Activated CD8-positive, alpha-beta T cell treated with anti-CD3 and anti-CD28 coated beads, Interleukin-2, amount 10 ng/mL, durations not matched to agents 7 days and 5 days (primary cell): Measurements from ENCODE around the gene OCLN. TPM values are rescaled to one million over a fixed set of nuclear protein-coding genes. Genes with fewer than 3 reads are reported as not detected.
A peak's percentile ranks its signal among the peaks of the same experiment; 100 is the strongest.
"Not testable (repeated sequence)": the region's sequence is repeated elsewhere in the genome, so short reads cannot be mapped to it uniquely, and the experiment has no call there.

Experiments used
- ATAC-seq: fragments of 150-1000 bp; cut with Tn5 transposase; one replicate; pipeline ENCODE4 v1.10.0; 2021; ENCODE audit warnings: moderate library complexity
- CTCF ChIA-PET: fragments of 350-600 bp; sonication (Branson Sonifier 250); formaldehyde crosslinking; loops from one replicate; lab custom pipeline; 2021; ENCODE audit warnings: antibody characterized with exemption; lab: Charles Lee
- POLR2A ChIA-PET: fragments of 350-600 bp; sonication (Branson Sonifier 250); formaldehyde crosslinking; loops from one replicate; lab custom pipeline; 2021; ENCODE audit warnings: antibody characterized with exemption; lab: Charles Lee
- DNase-seq: peaks from one replicate; pipeline ENCODE4 v3.0.0-alpha.2; 2020
- H3K27ac Mint-ChIP-seq: one replicate; pipeline ENCODE4 v1.8.0; 2021; ENCODE audit warnings: mild to moderate bottlenecking, mixed read lengths
- H3K27me3 Mint-ChIP-seq: one replicate; pipeline ENCODE4 v1.8.0; 2021; ENCODE audit warnings: low read depth, mixed read lengths
- H3K36me3 Mint-ChIP-seq: one replicate; pipeline ENCODE4 v1.8.0; 2021; ENCODE audit warnings: low read depth, mixed read lengths
- H3K4me1 Mint-ChIP-seq: one replicate; pipeline ENCODE4 v1.8.0; 2021; ENCODE audit warnings: low read depth, mixed read lengths
- H3K4me3 Mint-ChIP-seq: one replicate; pipeline ENCODE4 v1.8.0; 2021; ENCODE audit warnings: mild to moderate bottlenecking, mixed read lengths
- H3K9me3 Mint-ChIP-seq: one replicate; pipeline ENCODE4 v1.8.0; 2022; ENCODE audit warnings: mixed read lengths; ENCODE audit not compliant: insufficient read depth
- total RNA-seq, 2 experiments: library from RNA; stranded (reverse); gene quantifications; one replicate each; pipeline ENCODE4 v1.2.3, GENCODE V29; 2021

The OCLN gene, protein sequence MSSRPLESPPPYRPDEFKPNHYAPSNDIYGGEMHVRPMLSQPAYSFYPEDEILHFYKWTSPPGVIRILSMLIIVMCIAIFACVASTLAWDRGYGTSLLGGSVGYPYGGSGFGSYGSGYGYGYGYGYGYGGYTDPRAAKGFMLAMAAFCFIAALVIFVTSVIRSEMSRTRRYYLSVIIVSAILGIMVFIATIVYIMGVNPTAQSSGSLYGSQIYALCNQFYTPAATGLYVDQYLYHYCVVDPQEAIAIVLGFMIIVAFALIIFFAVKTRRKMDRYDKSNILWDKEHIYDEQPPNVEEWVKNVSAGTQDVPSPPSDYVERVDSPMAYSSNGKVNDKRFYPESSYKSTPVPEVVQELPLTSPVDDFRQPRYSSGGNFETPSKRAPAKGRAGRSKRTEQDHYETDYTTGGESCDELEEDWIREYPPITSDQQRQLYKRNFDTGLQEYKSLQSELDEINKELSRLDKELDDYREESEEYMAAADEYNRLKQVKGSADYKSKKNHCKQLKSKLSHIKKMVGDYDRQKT
- 1 to 10 TPM; 1.3 to 2.2 TPM for total RNA-seq

DNA sequence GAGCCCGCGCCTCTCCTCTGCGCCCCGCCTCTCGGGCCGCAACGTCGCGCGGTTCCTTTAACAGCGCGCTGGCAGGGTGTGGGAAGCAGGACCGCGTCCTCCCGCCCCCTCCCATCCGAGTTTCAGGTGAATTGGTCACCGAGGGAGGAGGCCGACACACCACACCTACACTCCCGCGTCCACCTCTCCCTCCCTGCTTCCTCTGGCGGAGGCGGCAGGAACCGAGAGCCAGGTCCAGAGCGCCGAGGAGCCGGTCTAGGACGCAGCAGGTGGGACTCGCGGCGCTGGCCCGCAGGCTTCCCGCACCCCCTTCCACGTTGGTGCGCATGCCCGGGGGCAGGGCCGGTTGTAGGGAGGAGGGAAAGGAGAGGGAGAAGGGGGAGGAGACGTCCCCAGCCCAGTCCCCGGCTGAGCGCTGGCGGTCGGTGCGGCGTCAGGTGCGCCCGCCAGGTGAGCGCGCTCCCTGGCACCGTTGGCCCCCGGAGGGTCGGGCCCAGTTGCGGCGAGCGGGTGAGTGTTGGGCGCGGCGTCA, at the start of gene OCLN:
TSS of gene OCLN (plus strand) at position 400 of the 532 bp plus-strand sequence. CDS start 11,455 bp downstream, outside the sequence.
- Mint-ChIP-seq H3K27ac (no peak within 1 kb of the TSS), H3K27me3 (peaks cover 57% of the 10 kb centered on the region), H3K36me3 (no peaks in the 10 kb centered on the region), H3K4me3 (peak within 1 kb of the TSS; percentile 65), H3K9me3 (no peaks in the 10 kb centered on the region), H3K4me1 (peaks cover 12% of the 10 kb centered on the region)
- DNase-seq (peak; percentile 21), ATAC-seq (peak; percentile 69)
- POLR2A ChIA-PET: no interaction called here
- CTCF ChIA-PET: no interaction called here

DNA sequence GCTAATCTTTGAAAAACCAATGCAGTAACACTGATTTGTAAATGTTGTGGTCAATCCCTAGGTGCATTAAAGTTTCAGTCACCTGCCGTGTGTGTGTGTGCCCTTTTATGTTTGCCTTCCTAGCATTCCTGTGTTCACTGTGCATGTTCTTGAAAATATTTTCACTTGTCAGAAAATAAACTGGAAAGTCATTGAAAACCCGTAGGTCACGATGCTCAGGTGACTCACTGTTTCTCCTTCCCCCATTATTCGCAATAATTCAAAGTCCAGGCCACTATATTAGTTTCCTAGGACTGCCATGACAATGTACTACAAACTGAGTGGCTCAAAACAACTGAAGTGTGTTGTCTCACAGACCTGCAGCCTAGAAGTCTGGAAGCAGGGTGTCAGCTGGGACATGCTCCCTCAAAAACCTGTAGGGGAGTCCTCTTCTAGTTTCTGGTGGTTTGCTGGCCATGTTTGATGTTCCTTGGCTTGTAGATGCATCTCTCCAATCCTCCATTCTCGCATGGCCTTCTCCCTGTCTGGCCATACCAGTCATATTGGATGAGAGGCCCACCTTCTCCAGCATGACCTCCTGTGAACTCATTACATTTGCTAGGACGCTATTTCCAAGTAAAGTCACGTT, 48.3 kb upstream of the OCLN start:
- H3K36me3 Mint-ChIP-seq: no peaks in the 10 kb centered on the region
- DNase-seq: no peak
- CTCF ChIA-PET: no interaction called here
- no peak for ATAC-seq
- H3K4me3 Mint-ChIP-seq: no peak overlapping the region
- no peaks in the 10 kb centered on the region for H3K27me3 Mint-ChIP-seq
- no peaks in the 10 kb centered on the region for H3K9me3 Mint-ChIP-seq
- POLR2A ChIA-PET: no interaction called here
- H3K4me1 Mint-ChIP-seq: no peaks in the 10 kb centered on the region
- no peak overlapping the region for H3K27ac Mint-ChIP-seq

DNA sequence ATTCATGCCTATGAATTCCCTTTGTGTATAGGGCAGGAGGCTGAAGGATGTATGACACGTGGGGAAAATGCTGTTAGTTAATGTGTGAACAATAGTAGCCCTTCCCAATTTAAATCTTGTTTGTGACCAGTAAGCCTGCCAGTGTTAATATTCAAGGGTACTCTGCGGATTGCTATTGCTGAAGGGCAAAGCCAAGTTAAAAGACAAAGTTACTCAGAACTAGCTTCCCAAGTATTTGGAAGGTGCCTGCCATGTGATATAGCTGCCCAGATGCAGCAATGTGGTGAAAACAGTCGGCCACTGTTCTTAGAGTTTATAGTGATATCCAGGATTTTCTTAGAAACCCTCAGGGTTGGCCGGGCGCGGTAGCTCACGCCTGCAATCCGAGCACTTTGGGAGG, 43.1 kb upstream of the OCLN start:
- CTCF ChIA-PET: no interaction called here
- Mint-ChIP-seq H3K27me3 (no peaks in the 10 kb centered on the region), H3K9me3 (no peaks in the 10 kb centered on the region), H3K4me1 (no peaks in the 10 kb centered on the region), H3K4me3 (no peak overlapping the region), H3K27ac (no peak overlapping the region), H3K36me3 (no peaks in the 10 kb centered on the region)
- no peak for ATAC-seq
- POLR2A ChIA-PET: no interaction called here
- DNase-seq: no peak

DNA sequence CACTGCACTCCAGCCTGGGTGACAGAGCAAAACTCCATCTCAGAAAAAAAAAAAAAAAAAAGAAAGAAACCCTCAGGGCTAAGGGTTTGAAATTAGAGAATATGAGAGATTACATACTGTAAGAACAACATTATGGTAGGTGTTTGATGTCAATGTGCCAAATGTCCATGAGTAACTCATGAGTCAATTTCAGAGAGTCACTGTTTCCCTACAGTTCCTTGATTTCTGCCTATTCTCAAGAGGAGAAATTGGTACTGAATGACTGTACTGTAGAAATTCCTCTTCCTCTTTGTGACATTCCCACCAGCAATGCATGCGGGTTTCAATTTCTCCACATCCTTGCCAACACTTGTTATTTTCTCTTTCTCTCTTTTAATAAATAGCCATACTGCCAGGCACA, 42.5 kb upstream of the OCLN start:
- DNase-seq: no peak
- no peaks in the 10 kb centered on the region for H3K9me3 Mint-ChIP-seq
- ChIA-PET CTCF (no interaction called here), POLR2A (no interaction called here)
- no peaks in the 10 kb centered on the region for H3K36me3 Mint-ChIP-seq
- H3K4me3 Mint-ChIP-seq: no peak overlapping the region
- no peaks in the 10 kb centered on the region for H3K4me1 Mint-ChIP-seq
- no peak overlapping the region for H3K27ac Mint-ChIP-seq
- no peaks in the 10 kb centered on the region for H3K27me3 Mint-ChIP-seq
- no peak for ATAC-seq

DNA sequence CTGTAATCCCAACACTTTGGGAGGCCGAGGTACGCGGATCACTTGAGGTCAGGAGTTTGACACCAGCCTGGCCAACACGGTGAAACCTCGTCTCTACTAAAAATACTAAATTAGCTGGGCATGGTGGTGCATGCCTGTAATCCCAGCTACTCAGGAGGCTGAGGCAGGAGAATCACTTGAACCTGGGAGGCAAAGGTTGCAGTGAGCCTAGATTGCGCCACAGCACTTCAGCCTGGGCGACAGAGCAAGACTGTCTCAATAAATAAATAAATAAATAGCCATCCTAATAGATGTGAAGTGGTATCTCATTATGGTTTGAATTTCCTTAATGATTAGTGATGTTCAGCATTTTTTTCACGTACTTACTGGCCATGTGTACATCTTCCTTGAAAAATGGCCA, 42.1 kb upstream of the OCLN start:
- H3K4me3 Mint-ChIP-seq, CTCF ChIA-PET, POLR2A ChIA-PET, DNase-seq, H3K27ac Mint-ChIP-seq, H3K4me1 Mint-ChIP-seq, H3K27me3 Mint-ChIP-seq, ATAC-seq, H3K36me3 Mint-ChIP-seq, H3K9me3 Mint-ChIP-seq: not testable (repeated sequence)

DNA sequence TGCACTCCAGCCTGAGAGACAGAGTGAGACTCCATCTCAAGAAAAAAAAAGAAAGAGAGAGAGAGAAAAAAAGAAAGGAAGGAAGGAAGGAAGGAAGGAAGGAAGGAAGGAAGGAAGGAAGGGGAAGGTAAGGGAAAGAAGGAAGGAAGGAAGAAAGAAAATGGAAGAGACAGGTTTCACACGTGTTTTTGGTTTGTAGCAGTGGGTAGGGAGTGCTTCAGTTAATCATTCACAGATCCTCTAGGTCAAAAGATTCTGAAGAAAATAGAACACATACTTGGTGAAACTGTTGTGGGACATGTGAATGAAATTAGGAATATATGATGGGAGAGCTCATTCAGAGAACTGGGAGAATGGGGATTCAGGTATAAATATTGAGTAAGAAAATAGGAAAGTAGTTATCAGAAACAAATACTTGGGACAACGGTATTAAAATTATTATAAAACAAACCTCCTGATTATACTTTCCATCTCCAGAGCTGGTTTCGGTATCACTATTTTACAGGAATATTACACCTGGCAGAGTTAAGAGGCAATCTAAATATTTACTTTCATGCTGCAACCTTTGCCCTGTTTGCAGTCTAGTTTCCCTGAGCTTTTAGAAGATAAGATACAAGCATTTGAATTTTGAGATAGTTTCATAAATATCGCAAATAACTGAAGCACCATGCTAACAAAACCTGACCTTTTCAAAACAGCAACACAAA, 40.5 kb upstream of the OCLN start:
- ATAC-seq: no peak
- ChIA-PET CTCF (no interaction called here), POLR2A (interaction anchor here (0.7 kb wide), 1 partner anchor 22 kb away, joined by 3 read pairs; no protein-coding TSS in a partner anchor)
- no peaks in the 10 kb centered on the region for H3K4me1 Mint-ChIP-seq
- no peak for DNase-seq
- H3K4me3 Mint-ChIP-seq: no peak overlapping the region
- no peaks in the 10 kb centered on the region for H3K36me3 Mint-ChIP-seq
- no peaks in the 10 kb centered on the region for H3K27me3 Mint-ChIP-seq
- no peak overlapping the region for H3K27ac Mint-ChIP-seq
- no peaks in the 10 kb centered on the region for H3K9me3 Mint-ChIP-seq

DNA sequence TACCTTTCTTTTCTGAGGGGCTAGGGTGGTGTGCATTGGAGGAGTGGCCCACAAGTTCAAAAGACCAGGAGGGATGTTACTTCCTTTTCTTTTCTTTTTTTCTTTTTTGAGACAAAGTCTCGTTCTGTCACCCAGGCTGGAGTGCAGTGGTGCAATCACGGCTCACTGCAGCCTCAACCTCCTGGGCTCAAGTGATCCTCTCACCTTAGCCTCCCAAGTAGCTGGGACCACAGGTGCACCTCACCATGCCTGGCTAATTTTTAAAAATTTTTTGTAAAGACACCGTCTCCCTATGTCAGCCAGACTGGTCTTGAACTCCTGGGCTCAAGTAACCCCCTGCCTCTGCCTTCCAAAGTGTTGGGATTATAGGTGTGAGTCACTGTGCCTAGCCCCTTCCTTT, 39.1 kb upstream of the OCLN start:
- H3K27me3 Mint-ChIP-seq, CTCF ChIA-PET, H3K27ac Mint-ChIP-seq, H3K9me3 Mint-ChIP-seq, ATAC-seq, H3K36me3 Mint-ChIP-seq, H3K4me3 Mint-ChIP-seq, POLR2A ChIA-PET, H3K4me1 Mint-ChIP-seq, DNase-seq: not testable (repeated sequence)

DNA sequence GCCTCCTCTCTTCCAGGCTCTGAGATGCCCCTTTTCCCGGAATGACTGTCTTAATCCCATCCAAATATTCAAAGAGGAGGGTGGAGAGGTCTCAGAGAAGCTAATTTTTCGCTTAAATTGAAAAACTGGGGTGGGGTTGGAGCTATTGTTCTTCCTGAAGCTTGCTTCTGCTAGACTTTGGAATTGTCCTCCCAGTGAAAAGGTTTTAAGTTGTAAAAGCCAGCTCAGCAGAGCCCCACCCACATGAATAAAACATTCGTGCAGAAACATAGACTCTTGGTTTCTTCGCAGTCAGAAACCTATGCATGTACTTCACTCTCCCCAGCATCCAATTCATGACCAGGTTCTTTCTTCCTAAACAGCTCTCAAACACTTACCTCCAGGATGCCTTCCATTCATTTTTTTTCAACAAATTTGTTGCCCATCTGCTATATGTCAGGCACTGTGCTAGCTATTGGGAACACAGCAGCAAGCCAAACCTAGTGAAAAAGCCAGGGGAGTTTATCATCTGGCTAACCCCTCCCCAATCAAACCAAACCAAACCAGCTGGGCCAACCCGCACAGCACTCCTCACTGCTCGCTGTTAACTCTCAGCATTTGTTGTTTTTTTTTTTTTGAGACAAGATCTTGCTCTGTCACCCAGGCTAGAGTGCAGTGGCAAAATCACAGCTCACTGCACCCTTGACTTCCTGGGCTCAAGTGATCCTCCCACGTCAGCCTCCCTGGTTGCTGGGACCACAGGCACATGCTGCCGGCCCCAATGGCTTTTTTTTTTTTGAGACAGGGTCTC, 37.9 kb upstream of the OCLN start:
- ChIA-PET CTCF (no interaction called here), POLR2A (no interaction called here)
- no peak overlapping the region for H3K4me3 Mint-ChIP-seq
- ATAC-seq (no peak), DNase-seq (no peak)
- no peak overlapping the region for H3K27ac Mint-ChIP-seq
- no peaks in the 10 kb centered on the region for H3K27me3 Mint-ChIP-seq
- H3K4me1 Mint-ChIP-seq: no peaks in the 10 kb centered on the region
- H3K36me3 Mint-ChIP-seq: no peaks in the 10 kb centered on the region
- H3K9me3 Mint-ChIP-seq: no peaks in the 10 kb centered on the region

DNA sequence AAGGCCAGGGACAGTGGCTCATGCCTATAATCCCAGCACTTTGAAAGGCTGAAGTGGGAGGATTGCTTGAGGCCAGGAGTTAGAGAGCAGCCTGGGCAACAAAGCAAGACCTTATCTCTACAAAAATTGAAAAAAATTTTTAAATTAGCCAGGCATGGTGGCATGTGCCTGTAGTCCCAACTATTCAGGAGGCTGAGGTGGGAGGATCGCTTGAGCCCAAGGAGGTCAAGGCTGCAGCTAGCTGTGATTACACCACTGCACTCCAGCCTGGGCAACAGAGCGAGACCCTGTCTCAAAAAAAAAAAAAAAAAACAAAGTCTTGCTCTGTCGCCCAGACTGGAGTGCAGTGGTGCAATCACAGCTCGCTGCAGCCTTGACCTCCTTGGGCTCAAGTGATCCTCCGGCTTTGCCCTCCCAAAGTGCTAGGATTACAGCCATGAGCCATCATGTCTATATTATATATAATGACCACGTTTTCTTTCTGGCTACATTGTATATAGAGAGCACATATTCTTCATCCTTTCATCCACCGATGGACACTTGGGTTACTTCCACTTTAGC, 37.1 kb upstream of the OCLN start:
- ATAC-seq, POLR2A ChIA-PET, H3K9me3 Mint-ChIP-seq, H3K4me1 Mint-ChIP-seq, DNase-seq, H3K27ac Mint-ChIP-seq, CTCF ChIA-PET, H3K36me3 Mint-ChIP-seq, H3K4me3 Mint-ChIP-seq, H3K27me3 Mint-ChIP-seq: not testable (repeated sequence)

DNA sequence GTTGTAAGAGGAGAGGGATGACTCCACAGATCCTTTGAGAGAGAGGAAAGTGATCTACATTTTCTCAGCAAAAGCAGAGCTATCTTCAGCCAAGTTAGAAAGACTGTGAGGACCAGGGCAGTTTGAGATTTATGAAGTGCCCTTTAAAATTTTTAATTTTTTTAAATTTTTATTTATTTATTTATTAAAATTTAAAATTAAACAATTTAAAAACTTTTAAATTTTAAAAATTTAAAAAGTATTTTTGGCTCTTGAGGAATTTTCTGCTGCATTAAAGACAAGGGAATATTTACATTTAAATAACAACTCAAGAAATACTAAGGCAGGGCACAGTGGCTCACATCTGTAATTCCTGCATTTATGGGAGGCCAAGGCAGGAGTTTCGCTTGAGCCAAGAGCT, 30.4 kb upstream of the OCLN start:
- H3K36me3 Mint-ChIP-seq: no peaks in the 10 kb centered on the region
- DNase-seq: no peak
- ChIA-PET POLR2A (no interaction called here), CTCF (no interaction called here)
- no peak for ATAC-seq
- no peak overlapping the region for H3K4me3 Mint-ChIP-seq
- no peaks in the 10 kb centered on the region for H3K4me1 Mint-ChIP-seq
- H3K27me3 Mint-ChIP-seq: no peaks in the 10 kb centered on the region
- H3K9me3 Mint-ChIP-seq: no peaks in the 10 kb centered on the region
- H3K27ac Mint-ChIP-seq: no peak overlapping the region

DNA sequence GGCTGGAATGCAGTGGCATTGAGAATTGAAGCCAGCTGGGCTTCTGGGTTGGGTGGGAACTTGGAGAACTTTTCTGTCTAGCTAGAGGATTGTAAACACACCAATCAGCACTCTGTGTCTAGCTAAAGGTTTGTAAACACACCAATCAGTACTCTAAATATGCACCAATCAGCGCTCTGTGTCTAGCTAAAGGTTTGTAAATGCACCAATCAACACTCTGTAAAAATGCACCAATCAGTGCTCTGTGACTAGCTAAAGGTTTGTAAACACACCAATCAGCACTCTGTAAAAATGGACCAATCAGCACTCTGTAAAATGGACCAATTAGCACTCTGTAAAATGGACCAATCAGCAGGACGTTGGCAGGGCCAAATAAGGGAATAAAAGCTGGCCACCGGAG, 26.2 kb upstream of the OCLN start:
- H3K4me1 Mint-ChIP-seq, H3K27ac Mint-ChIP-seq, CTCF ChIA-PET, H3K9me3 Mint-ChIP-seq, DNase-seq, H3K27me3 Mint-ChIP-seq, H3K36me3 Mint-ChIP-seq, ATAC-seq, H3K4me3 Mint-ChIP-seq: not testable (repeated sequence)
- POLR2A ChIA-PET: interaction anchor here (0.7 kb wide), 1 partner anchor 31 kb away, joined by 3 read pairs; no protein-coding TSS in a partner anchor
